Natural killer cell treated with Interleukin-12 subunit alpha and Interleukin-12 subunit beta and Interleukin-15 and Interleukin-18, amount 100 ng/mL, for 72 hours (primary cell): ENCODE data around the gene SLFN12. TPM values are rescaled to one million over a fixed set of nuclear protein-coding genes. Genes with fewer than 3 reads are reported as not detected.

Experiments
- ATAC-seq, 2 donors: fragments of 150-1000 bp; cut with Tn5 transposase in 1 of 2; sonication (Bioruptor Pico), chemical (Tn5 transposase) in 1 of 2; 2 replicates each; pipeline ENCODE4 v1.10.0; 2021
- DNase-seq: peaks from one replicate; pipeline ENCODE4 v3.0.0; 2022; ENCODE audit warnings: low spot score
- H3K27ac Mint-ChIP-seq, 2 donors: 1 replicate in 1 of 2; 2 replicates in 1 of 2; pipeline ENCODE4 v1.8.0; 2022; ENCODE audit warnings: mixed read lengths in 2 of 2, mild to moderate bottlenecking in 1 of 2, moderate library complexity in 1 of 2
- H3K27me3 Mint-ChIP-seq, 2 donors: 1 replicate in 1 of 2; 2 replicates in 1 of 2; pipeline ENCODE4 v1.8.0; 2022; ENCODE audit warnings: mixed read lengths in 2 of 2
- H3K36me3 Mint-ChIP-seq: one replicate; pipeline ENCODE4 v1.8.0; 2022; ENCODE audit warnings: mixed read lengths
- H3K4me1 Mint-ChIP-seq, 2 donors: 1 replicate in 1 of 2; 2 replicates in 1 of 2; pipeline ENCODE4 v1.8.0; 2022; ENCODE audit warnings: low read depth in 2 of 2, mixed read lengths in 2 of 2, mild to moderate bottlenecking in 1 of 2
- H3K4me3 Mint-ChIP-seq: one replicate; pipeline ENCODE4 v1.8.0; 2022; ENCODE audit warnings: mixed read lengths
- H3K9me3 Mint-ChIP-seq: 2 replicates; pipeline ENCODE4 v1.8.0; 2022; ENCODE audit warnings: mixed read lengths
- total RNA-seq, 2 donors: library from RNA; stranded (reverse); gene quantifications; one replicate each; pipeline ENCODE4 v1.2.3, GENCODE V29; 2022

SLFN12 gene
- total RNA-seq, 2 donors from 2014 or later = 59.4 to 60.4 TPM

DNA sequence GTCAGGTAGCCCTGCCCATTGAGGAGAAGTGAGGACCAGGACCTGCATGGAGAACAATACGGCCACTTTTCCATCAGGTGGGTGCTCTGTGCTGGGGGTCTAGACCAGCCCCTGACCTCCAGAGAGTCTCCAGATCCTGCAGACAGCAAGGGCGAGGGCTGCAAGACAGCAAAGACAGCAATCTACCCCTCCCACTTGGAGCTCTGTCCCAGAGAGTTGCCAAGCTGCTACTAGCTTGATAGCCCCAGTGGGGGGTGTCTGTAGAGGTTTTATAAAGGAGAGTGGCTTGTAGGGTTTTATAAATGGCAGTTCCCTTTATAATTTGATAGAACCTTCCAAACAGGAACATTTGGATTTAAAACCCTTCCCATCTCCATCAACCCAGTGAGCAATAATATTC is 42.1 kb downstream of the SLFN12 start:
- Mint-ChIP-seq H3K27me3 (peaks cover 0 to 6% of the 10 kb centered on the region in 2 donors), H3K36me3 (no peaks in the 10 kb centered on the region), H3K27ac (no peak overlapping the region), H3K4me3 (no peak overlapping the region), H3K9me3 (no peaks in the 10 kb centered on the region), H3K4me1 (peaks cover 8 to 9% of the 10 kb centered on the region in 2 donors)
- DNase-seq = no peak
- no peak for ATAC-seq

DNA sequence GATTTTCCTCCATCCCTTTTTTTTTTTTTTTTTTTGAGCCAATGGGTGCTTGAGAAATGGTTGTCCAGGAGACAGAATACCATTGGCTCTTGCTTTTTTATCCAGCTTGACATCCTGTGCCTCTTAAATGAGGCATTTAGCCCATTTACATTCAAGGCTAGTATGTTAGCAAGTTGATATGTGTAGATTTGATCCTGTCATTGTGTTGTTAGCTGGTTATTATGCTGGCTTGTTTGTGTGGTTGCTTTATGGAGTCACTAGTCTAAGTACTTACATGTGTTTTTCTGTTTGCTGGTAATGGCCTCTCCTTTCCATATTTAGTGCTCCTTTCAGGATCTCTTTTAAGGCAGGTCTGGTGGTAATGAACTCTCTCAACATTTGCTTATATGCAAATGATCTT is 44.8 kb downstream of the SLFN12 start:
- ATAC-seq (no peak), DNase-seq (no peak)
- Mint-ChIP-seq H3K4me3 (no peak overlapping the region), H3K36me3 (peaks cover 9% of the 10 kb centered on the region), H3K4me1 (peaks cover 6 to 8% of the 10 kb centered on the region in 2 donors), H3K27me3 (peaks cover 0 to 6% of the 10 kb centered on the region in 2 donors), H3K9me3 (no peaks in the 10 kb centered on the region), H3K27ac (no peak overlapping the region)

DNA sequence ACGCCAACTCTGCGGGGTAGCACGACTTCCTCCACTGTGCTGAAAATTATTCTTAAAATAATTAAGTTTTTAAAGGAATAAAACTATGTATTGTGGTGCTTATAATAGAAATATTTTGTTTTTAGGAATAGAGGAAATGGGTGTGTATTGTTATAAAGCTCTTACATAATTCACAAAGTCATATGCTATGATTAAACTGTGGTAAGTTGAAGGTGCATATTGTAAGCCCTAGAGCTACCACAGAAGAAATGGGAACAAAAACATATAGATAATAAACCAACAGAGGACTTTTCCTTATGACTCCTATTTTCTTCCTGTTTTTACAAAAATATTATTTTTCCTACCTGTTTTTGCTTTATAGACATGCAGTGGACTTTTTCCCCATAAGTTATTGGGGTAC is 54.6 kb downstream of the SLFN12 start:
- H3K27me3 Mint-ChIP-seq = no peaks in the 10 kb centered on the region
- no peak overlapping the region for H3K27ac Mint-ChIP-seq
- ATAC-seq = no peak
- no peak for DNase-seq
- H3K4me3 Mint-ChIP-seq = no peak overlapping the region
- H3K9me3 Mint-ChIP-seq = no peaks in the 10 kb centered on the region
- H3K4me1 Mint-ChIP-seq = peaks cover 27 to 28% of the 10 kb centered on the region in 2 donors
- H3K36me3 Mint-ChIP-seq = no peaks in the 10 kb centered on the region

DNA sequence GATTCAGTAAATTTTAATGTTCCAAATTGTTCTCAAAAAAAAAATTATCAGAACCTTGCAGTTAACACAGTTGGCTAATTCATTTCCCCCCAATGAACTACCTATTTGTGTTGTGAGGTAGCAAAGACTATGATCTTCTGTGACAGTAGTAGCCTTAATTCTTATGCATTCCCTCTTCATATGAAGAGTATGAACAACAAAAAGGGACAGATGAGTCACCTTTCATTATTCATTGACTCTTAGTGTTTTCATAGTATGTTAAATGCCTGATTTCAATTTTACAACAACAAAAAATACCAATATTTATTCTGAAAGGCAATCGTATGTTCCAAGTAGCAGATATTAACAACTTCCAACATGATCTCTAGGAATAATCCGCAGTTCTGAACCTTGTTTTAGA is 55.2 kb downstream of the SLFN12 start:
- no peaks in the 10 kb centered on the region for H3K9me3 Mint-ChIP-seq
- H3K27ac Mint-ChIP-seq = no peak overlapping the region
- peaks cover 29% of the 10 kb centered on the region in 2 donors for H3K4me1 Mint-ChIP-seq
- H3K4me3 Mint-ChIP-seq = no peak overlapping the region
- H3K27me3 Mint-ChIP-seq = no peaks in the 10 kb centered on the region
- peaks cover 2% of the 10 kb centered on the region for H3K36me3 Mint-ChIP-seq
- no peak for ATAC-seq
- DNase-seq = no peak

DNA sequence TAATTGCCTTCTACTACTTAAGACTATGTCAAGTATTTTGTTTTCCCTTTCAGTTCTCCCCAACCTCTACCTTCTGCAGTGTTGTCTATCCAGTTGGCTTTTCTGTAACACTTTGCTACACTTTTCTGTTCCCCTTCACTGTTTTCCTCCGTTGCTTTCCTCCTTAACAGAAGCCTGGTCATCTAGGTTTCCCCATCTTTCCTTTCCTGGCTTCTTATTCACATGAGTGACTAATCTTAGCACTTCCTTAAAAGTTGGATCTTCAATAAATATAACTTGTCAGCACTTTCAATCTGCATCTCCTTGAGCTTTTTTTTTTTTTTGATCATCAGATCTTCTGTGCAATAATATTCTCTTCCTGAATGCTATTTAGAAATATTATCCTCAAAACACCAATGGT is 56.1 kb downstream of the SLFN12 start:
- Mint-ChIP-seq H3K27ac (peak overlapping the region; percentile 3 to 4), H3K36me3 (peaks cover 10% of the 10 kb centered on the region), H3K4me3 (peak overlapping the region; percentile 29), H3K27me3 (no peaks in the 10 kb centered on the region), H3K9me3 (peaks cover 4% of the 10 kb centered on the region), H3K4me1 (peaks cover 37% of the 10 kb centered on the region in 2 donors)
- DNase-seq = no peak
- no peak for ATAC-seq

DNA sequence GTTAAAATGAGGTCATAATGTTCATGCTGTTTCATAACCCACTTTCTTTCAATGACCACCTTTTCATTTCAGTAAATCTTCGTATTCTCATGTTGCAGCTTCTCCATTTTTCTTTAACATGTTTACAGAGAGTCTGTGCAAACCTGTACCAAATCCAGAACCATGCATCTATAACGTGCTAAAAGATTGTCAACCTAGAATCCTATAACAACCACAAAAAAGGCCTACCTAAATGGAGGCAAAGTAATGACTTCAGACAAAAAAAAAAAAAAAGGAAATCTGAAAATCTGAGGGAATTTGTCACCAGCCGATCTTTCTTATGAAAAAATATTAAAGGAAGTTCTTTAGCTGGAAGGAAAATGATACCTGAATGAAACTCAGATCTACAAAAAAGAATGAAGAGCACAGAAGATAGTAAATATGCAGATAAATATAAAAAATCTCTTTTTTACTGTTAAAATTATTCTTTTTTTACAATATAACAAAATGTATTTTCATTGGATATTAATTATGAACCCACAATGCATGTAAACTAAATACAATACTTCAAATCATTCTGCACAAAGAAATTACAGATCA is 57.4 kb downstream of the SLFN12 start:
- ATAC-seq (no peak), DNase-seq (no peak)
- Mint-ChIP-seq H3K36me3 (peaks cover 24% of the 10 kb centered on the region), H3K27me3 (no peaks in the 10 kb centered on the region), H3K4me1 (peaks cover 51% of the 10 kb centered on the region in 2 donors), H3K4me3 (peak overlapping the region; percentile 95), H3K9me3 (peaks cover 9% of the 10 kb centered on the region), H3K27ac (peak overlapping the region; percentile 100)

DNA sequence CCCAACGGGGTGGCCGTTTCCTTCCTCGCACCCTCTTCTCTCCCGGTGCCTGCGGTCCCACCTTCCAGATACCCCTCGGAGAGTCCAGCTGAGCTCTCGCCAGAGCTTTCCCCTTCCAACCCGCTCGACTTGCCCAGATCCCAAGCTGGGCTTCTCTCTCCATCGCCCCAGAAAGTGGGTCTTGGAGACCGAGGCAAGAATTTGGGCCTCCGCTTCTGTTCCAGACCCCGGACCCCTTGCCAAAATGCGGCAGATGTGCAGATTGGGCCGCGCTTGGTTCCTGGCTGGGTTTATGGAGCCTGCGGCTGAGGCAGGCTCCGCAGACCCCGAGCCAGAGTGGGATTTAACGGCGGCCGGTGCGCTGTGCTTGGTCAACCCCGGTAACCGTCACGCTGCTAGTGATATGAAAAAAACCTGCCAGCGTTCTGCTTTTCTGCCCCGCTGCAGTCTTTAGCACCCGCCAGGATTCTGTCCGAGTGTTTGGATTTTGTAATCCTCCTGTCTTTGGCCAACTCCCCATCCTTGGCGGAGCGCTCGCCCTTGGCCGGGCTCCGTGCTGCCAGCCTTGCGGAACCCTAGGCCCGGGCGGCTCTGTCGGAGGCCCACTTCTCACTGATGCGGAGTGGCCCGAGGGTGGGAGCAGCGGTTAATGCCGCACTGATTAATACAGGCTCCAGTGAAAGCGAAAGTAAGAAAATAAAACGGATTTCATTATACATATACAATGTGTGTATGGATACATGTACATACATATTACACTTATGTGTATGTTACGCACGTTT is 58.1 kb downstream of the SLFN12 start:
- peaks cover 58% of the 10 kb centered on the region in 2 donors for H3K4me1 Mint-ChIP-seq
- H3K27ac Mint-ChIP-seq = peak overlapping the region; percentile 100
- H3K4me3 Mint-ChIP-seq = peak overlapping the region; percentile 95
- ATAC-seq (peak; percentile 80 to 81), DNase-seq (peak; percentile 73)
- peaks cover 13% of the 10 kb centered on the region for H3K9me3 Mint-ChIP-seq
- H3K36me3 Mint-ChIP-seq = peaks cover 31% of the 10 kb centered on the region
- H3K27me3 Mint-ChIP-seq = no peaks in the 10 kb centered on the region

DNA sequence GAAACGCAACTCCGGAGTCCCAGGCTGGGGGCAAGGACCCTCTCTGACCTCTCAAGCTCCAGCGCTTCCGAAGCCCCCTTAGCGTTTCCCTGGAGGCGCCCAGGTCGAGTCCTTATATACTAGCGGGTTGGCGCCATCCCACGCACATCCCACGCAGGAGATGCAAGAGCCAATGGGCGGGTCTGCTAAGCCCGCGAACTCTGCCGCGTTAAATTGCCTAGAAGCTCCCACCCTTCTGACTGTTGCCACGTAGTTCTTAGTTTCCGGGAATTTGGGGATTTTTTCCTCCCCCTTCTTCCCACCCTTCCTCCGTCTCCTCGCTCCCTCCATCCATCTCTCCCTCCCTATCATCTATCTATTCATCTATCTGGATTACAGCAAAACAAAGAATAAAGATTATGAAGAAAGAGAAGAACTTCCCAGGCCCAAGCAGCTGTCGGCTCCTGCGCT is 58.7 kb downstream of the SLFN12 start, which contains the start of gene SLFN11:
SLFN11 (minus strand) TSS at position 88 of the 450 bp plus-strand sequence. CDS start 9,814 bp downstream, outside the sequence.
- ATAC-seq (peak; percentile 88 to 90), DNase-seq (peak; percentile 95)
- H3K36me3 Mint-ChIP-seq = peaks cover 32% of the 10 kb centered on the region
- H3K4me1 Mint-ChIP-seq = peaks cover 58 to 64% of the 10 kb centered on the region in 2 donors
- H3K27ac Mint-ChIP-seq = peak within 1 kb of the TSS; percentile 100
- H3K27me3 Mint-ChIP-seq = no peaks in the 10 kb centered on the region
- H3K4me3 Mint-ChIP-seq = peak within 1 kb of the TSS; percentile 95
- H3K9me3 Mint-ChIP-seq = peaks cover 13% of the 10 kb centered on the region

DNA sequence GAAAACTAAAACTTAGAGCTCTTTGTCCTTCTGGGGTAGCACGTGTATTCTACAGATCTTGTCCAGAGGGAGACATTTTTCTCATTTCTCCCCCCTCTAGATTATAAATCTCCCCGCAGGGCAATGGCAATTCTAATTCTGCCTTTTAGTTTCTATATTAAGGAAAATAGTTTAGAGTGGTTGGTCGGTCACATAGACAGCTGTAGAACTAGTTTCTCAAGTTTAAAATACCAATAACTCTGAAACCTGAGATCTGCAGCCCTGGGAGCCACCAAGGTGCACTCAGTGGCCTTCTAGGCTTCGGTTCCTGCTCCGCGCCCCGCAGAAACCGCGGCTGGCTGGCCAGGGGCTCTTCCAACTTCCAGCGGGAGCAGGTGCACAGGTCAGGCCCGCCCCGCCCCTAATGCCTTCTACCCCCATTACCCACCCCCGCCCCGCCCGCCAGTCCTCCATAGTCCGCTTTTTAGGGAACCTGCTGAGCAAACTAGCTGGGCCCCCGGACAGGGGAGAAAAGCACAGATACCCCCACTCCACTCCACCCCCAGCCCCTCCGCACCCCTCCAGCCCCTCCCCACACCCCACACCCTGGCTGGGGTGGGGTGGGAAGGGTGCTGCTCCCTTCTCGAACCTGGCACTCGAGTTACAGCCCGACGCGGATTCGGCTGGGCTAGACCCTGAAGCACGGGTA is 59.3 kb downstream of the SLFN12 start:
- H3K36me3 Mint-ChIP-seq = peaks cover 32% of the 10 kb centered on the region
- H3K27me3 Mint-ChIP-seq = no peaks in the 10 kb centered on the region

DNA sequence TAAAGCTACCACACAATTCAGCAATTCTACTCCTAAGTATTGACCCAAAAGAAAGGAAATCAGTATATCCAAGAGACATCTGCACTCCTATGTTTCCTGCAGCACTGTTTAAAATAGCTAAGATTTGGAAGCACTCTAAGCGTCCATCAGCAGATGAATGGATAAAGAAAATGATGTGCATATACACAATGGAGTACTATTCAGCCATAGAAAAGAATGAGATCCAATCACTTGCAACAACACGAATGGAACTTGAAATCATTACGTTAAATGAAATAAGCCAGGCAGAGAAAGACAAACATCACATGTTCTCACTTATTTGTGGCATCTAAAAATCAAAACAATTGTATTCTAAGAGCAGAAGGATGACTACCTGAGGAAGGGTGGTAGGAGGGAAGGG is 60.4 kb downstream of the SLFN12 start:
- no peak for ATAC-seq
- Mint-ChIP-seq H3K9me3 (peaks cover 13% of the 10 kb centered on the region), H3K36me3 (peaks cover 32% of the 10 kb centered on the region), H3K4me1 (peaks cover 65 to 68% of the 10 kb centered on the region in 2 donors), H3K4me3 (peak overlapping the region; percentile 95), H3K27me3 (no peaks in the 10 kb centered on the region), H3K27ac (peak overlapping the region; percentile 71 to 100)
- no peak for DNase-seq

More for the DNA sequence above, 59.3 kb downstream of the SLFN12 start:
- DNase-seq (no peak), ATAC-seq (no peak)
- Mint-ChIP-seq H3K4me3 (peak overlapping the region; percentile 95), H3K27ac (peak overlapping the region; percentile 100), H3K4me1 (peaks cover 61 to 65% of the 10 kb centered on the region in 2 donors), H3K9me3 (peaks cover 13% of the 10 kb centered on the region)

DNA sequence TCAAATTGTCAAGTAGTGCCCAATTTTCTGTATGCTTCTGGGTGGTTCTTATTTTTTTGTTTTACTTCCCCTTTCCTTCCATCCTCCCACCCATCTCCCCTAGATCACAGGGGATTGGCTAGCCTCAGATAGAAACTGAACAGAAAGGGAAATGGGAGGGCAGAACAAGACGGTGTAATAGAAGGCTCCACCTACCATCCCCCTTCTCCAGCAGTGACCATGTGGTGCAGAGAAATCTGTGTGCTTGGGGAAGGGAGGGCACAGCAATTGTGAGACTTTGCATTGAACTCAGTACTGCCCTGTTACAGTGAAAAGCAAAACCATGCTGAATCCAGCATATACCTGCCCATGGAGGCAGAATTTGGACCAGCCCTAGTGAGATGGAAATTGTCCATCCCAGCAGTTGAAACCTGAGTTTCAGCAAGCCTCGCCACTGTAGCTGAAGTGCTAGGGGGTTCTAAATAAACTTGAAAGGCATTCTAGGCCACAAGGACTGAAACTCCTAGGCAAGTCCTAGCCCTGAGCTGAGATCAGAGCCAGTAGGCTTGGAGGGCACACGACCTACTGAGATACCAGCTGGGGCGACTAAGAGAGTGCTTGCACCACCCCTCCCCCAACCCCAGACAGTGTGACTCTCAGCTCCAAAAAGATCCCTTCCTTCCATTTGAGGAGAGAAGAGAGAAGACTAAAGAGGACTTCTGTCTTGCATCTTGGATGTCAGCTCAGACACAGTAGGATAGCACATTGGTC is 64.0 kb downstream of the SLFN12 start:
- H3K27me3 Mint-ChIP-seq = no peaks in the 10 kb centered on the region
- no peak for DNase-seq
- peaks cover 13% of the 10 kb centered on the region for H3K9me3 Mint-ChIP-seq
- H3K27ac Mint-ChIP-seq = peak overlapping the region in 1 of 2 donors; percentile 29
- H3K36me3 Mint-ChIP-seq = peaks cover 56% of the 10 kb centered on the region
- peak overlapping the region; percentile 36 for H3K4me3 Mint-ChIP-seq
- peaks cover 59 to 62% of the 10 kb centered on the region in 2 donors for H3K4me1 Mint-ChIP-seq
- peak; percentile 88 to 90 for ATAC-seq

DNA sequence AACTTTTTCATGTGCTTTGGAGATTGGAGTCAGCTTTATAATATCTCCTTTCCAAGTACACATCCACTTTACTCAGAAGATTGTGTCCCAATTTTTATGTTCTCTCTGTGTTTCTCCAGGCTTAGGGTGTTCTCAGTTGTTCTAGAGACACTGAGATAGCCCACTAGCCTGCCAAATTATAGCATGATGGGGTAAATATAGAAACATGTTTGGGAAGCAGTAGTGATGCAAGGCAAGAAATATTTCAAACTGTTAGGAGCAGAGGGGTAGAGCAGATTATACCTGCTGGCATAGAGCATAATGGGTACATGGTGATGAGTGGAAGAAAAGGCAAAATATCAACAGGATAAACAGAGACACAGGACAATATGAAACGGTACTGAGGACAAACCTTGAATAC is 71.3 kb downstream of the SLFN12 start:
- Mint-ChIP-seq H3K27me3 (no peaks in the 10 kb centered on the region), H3K9me3 (no peaks in the 10 kb centered on the region), H3K27ac (peak overlapping the region in 1 of 2 donors; percentile 29), H3K4me3 (no peak overlapping the region), H3K4me1 (peaks cover 32 to 43% of the 10 kb centered on the region in 2 donors), H3K36me3 (peaks cover 77% of the 10 kb centered on the region)
- ATAC-seq = no peak
- no peak for DNase-seq
